GM21723 (cell line): Measurements from ENCODE around the gene DDR2.
"Not testable (repeated sequence)": the region's sequence is repeated elsewhere in the genome, so short reads cannot be mapped to it uniquely, and the experiment has no call there.

ENCODE experiments used
- ATAC-seq: cut with Tn5 transposase; IDR thresholded peaks from one replicate; pipeline ENCODE4 v1.9.1; 2021; ENCODE audit warnings: mild to moderate bottlenecking, moderate library complexity; ENCODE audit not compliant: unreplicated experiment

Gene DDR2

DNA sequence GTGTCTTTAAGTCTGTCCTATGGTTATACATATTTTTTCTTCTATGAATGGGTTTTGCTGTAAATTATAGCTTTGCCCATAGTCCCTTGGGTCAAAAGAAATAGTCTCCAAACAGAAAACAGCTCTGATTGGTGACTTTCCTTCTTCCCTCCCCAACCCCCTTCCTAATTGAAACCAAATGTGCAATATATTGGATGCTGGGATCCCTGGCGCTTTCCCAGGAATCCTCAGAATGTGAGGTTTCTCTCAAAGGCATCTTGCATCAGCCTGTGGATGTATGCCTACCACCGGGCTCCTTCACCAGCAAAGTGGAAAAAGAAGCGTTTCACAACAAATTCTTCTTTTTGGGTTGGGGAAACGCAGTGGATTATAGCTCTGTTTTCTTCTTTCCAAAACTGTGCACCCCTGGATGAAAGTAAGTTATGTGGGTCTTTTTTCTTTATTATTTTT, at the start of gene DDR2:
Gene DDR2, plus strand, starts transcription at position 248 of the 450 bp plus-strand sequence. CDS start 86,600 bp downstream, outside the sequence.
- no peak for ATAC-seq

DNA sequence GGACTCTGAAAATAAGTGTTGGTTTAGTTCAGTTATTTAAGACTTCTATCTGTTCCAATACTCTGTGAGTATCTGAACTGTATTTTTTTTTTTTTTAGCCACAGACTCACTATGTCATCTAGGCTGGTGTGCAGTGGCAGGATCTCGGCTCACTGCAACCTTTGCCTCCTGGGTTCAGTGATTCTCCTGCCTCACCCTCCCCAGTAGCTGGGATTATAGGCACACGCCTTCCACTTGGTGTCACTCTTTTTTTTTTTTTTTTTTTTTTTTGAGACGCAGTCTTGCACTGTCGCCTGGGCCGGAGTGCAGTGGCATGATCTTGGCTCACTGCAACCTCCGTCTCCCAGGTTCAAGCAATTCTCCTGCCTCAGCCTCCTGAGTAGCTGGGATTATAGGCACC, 49.4 kb upstream of the DDR2 start:
- not testable (repeated sequence) for ATAC-seq

DNA sequence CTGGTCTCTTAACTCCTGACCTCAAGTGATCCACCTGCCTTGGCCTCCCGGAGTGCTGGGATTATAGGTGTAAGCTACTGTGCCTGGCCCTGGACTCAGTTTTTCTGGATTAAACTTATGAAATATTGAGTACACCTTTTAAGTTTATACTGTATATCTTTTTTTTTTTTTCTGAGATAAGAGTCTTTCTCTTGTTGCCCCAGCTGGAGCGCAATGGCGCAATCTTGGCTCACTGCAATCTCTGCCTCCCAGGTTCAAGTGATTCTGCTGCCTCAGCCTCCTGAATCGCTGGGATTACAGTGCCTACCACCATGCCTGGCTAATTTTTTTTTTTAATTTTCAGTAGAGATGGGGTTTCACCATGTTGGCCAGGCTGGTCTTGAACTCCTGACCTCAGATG, 47.2 kb upstream of the DDR2 start:
- ATAC-seq: not testable (repeated sequence)

GRCh38 chr1:162587347-162587746, 44.9 kb upstream of the DDR2 start:
- ATAC-seq: no peak

- ATAC-seq: no peak
Measured at GRCh38 chr1:162587761-162588260, 44.5 kb upstream of the DDR2 start.

- ATAC-seq: no peak
Measured at GRCh38 chr1:162590101-162590500, 42.2 kb upstream of the DDR2 start.

GRCh38 chr1:162590686-162591085, 41.6 kb upstream of the DDR2 start:
- no peak for ATAC-seq

DNA sequence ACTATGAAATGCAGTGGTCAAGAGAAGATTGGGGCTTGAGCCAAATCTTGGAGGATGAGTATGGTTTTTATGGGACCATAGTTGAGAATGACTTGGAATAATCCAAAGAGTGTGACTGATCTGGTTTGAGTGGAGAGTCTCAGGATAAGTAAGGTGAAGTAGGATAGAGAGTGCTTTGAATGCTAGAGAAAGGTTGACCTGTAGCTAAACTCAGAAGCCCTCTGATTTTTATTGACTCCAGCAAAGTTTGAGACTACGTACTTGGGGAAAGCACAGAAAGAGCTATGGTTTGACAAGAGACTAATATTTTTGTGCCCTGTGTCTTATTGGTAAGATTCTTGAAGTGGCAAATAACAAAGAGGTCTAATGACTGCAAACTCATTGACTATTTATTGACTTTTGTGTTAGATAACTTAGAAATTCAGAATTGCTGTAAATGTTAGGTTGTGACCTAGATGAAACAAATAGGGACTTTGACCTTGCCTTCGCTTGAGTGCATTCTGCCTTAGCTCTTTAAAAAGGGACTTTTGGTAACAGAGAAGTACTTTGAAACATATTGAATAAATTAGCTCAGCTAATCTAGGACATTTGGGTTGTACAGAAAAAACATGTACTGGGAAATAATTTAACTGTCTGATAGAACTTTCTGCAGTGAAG, 35.6 kb upstream of the DDR2 start:
- ATAC-seq: no peak

- ATAC-seq: no peak
Measured at GRCh38 chr1:162599451-162599850, 32.8 kb upstream of the DDR2 start.

DNA sequence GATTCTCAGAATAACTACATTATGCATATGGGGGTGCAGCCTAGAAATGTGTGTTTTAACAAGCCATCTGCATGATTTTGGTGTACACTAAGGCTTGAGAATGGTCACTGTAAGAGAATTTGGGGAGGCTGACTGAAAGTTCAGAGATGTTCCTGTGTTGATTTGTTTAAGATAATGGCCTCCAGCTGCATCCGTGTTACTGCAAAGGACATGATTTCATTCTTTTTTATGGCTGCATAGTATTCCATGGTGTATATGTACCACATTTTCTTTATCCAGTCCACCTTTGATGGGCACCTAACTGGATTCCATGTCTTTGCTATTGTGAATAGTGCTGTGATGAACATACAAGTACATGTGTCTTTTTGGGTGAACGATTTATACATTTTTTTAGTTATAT, 29.1 kb upstream of the DDR2 start:
- not testable (repeated sequence) for ATAC-seq

DNA sequence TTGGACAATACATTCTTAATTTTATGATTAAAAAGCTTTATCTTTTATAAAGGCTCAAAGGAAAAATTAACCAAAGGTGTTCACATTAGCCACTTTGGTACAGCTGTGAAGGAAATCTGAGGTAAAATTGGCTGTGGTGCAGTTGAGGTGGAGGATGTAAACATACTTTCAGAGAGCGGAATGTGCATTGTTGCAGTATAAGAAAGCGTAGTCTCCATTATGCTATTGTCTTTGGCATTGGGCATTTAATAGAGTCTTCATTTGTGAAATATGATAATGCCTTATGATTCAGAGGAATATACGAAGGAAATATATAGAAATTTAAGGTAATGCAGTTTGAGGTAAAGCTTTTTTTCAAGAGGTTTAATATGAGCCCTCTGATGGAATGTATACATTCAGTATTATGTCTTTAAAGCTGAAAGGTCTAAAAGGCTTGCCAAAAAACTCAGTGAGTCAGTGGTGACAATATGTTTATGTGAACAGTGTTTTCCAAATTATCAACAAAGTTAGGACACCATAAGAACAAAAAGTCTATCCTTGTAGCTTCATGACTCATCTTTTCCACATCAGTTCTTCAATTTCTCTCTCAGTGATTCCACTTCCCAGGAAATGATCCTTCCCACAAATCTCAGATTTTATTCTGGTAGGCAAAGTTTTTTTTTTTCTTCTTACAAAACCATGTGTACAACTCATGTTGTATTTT, 26.9 kb upstream of the DDR2 start:
- ATAC-seq: no peak

DNA sequence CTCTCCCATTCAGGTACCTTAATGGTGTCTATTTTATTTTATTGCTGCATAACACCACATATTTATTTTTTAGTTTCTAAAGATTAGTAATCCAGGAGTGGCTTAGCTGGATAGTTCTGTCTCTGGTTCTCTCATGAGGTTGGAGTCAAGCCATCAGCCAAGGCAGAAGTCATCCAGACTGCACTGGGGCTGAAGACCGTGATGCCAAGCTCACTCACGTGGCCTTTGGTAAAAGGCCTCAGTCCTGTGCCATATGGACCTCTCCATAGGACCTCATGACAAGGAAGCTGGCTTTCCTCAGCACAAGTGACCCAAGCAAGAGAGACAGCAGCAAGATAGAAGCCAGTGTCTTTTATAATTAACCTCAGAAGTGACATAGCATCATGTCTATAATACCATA, 23.0 kb upstream of the DDR2 start:
- no peak for ATAC-seq

DNA sequence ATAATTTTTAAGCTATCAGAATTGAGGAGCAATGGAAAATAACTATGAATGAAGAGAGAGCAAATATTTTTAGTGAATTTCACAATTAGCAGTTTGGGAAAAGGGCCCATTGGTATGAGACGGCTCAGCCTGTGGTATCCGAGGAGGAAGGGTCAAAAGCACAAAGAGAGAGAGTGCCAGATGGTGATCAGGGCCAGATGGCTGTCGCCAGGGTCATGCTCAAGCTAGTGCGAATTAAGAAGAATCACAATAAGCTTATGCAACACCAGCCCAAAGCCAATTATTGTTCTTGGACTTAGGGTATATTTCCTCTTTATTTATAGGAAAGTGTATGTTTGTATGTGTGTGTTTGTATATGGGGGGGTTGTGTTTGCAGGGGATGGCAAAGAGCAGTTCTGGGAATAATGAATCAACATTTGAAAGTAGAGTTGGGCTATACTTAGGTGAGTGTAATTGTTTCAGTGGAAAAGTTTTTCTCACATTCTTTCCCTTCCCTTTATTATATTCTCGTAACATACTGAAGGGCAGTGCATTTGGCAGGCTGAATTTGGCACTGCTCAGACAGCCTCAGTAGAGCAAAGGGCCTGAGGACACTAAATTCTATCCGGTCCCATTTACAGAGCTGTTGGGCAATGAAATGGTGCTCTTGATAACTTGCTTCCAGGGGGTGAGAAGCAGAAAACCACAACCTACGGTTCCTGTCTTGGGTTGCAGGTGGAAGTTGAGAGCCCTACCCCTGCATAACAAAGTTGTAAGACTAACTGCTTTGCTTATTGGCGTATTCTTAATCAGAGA, 19.5 kb upstream of the DDR2 start:
- ATAC-seq: no peak

- no peak for ATAC-seq
Measured at GRCh38 chr1:162616848-162617247, 15.4 kb upstream of the DDR2 start.

- no peak for ATAC-seq
Measured at GRCh38 chr1:162617513-162617912, 14.8 kb upstream of the DDR2 start.

DNA sequence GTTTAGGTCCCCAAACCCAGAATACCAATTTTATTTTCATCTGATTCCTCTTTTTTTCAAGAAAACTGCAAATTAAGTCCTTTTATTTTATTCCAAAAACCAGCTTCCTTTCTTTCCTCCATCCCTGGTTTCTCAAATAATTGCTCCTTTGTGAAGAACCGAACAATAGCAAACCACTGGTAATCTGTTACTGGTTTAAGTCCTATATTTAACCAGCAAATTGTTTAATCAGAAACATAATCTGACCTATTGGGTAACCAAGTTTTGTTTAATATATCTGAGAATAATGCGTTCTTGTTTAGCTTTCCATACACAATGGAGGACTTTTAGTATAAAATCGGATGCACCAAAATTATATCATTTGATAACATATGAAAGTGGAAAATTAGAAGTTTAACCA, 13.2 kb upstream of the DDR2 start:
- no peak for ATAC-seq

DNA sequence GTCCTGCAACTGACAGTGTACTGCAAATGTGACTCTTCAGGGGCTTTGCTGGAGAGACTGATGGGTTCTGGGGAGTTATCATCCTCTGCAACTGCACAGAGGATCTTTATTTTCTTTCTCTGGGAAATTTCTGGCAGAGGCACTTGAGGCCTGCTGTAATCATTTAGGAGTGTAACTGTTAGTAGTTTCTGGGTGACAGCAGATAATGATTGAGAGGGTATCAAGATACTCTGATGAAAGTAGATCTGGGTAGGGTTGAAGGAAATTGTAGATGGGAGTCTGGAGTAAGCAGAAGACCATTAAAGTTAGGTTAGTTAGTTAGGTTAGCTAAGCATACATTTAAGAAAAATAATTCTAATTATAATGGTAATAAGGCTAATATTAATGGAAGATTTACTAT, 11.0 kb upstream of the DDR2 start:
- ATAC-seq: no peak

DNA sequence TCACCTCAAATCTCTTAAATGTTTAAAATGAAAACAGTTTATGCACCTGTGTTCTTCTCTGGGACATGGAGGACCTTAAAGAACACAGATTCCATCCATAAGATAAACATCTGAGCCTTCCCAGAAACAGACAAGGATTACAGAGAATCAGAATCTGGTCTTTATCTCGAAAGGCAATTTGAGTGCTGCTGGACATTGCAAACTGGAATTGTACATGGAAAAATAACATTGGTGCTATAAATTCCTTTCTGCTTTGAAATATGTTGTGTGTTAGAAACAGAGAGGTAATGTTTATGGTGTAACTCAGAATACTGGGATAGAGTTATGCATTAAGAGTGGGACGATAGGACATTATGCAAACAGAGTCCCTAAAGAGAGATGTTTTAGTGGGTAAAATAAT, 6.6 kb upstream of the DDR2 start:
- no peak for ATAC-seq

- ATAC-seq: no peak
Measured at GRCh38 chr1:162626094-162626493, 6.2 kb upstream of the DDR2 start.

GRCh38 chr1:162626761-162627160, 5.5 kb upstream of the DDR2 start:
- ATAC-seq: no peak

- ATAC-seq: no peak
Measured at GRCh38 chr1:162627662-162628296, 4.5 kb upstream of the DDR2 start.
